Cardiac fibroblast (primary cell): ENCODE data around the gene STAG1.
A peak's percentile ranks its signal among the peaks of the same experiment; 100 is the strongest.

Source experiments
- DNase-seq, 2 donors: peaks; one replicate each; pipeline versions ENCODE4 v3.0.0 to v3.0.0-alpha.2; 2010; ENCODE audit warnings: low read depth in 2 of 2
- H3K4me3 ChIP-seq, 2 donors: replicated peaks in 1 of 2; 1 replicate in 1 of 2; 2 replicates in 1 of 2; pipeline ENCODE4 v1.5.1; 2011; ENCODE audit warnings: low read depth in 2 of 2, low read length in 2 of 2, mild to moderate bottlenecking in 2 of 2, moderate library complexity in 1 of 2
- CTCF ChIP-seq: IDR thresholded peaks from one replicate; pipeline ENCODE4 v1.5.1; 2011; ENCODE audit warnings: low read depth, mild to moderate bottlenecking, low read length, inconsistent platforms

Gene STAG1

GRCh38 chr3:136708333-136708985 lies 43.7 kb downstream of the STAG1 start:
- TF ChIP-seq CTCF, result no peak
- H3K4me3 ChIP-seq, result no peak overlapping the region
- DNase-seq, result peak; percentile 12 to 30

GRCh38 chr3:136703429-136703828 lies 48.7 kb downstream of the STAG1 start:
- no peak for DNase-seq
- H3K4me3 ChIP-seq, result no peak overlapping the region
- no peak for TF ChIP-seq CTCF

- H3K4me3 ChIP-seq, result no peak overlapping the region
- DNase-seq, result peak in 1 of 2 donors; percentile 26
- no peak for TF ChIP-seq CTCF
Observed at GRCh38 chr3:136699271-136699828, 52.8 kb downstream of the STAG1 start.

- no peak for TF ChIP-seq CTCF
- DNase-seq, result no peak
- no peak overlapping the region for H3K4me3 ChIP-seq
Observed at GRCh38 chr3:136698361-136698760, 53.8 kb downstream of the STAG1 start.

GRCh38 chr3:136696797-136697196 lies 55.4 kb downstream of the STAG1 start:
- no peak for DNase-seq
- H3K4me3 ChIP-seq, result no peak overlapping the region
- TF ChIP-seq CTCF, result no peak

GRCh38 chr3:136694321-136694720 lies 57.9 kb downstream of the STAG1 start:
- no peak for DNase-seq
- TF ChIP-seq CTCF, result no peak
- no peak overlapping the region for H3K4me3 ChIP-seq

- no peak for DNase-seq
- no peak for TF ChIP-seq CTCF
Observed at GRCh38 chr3:136690599-136690998, 61.6 kb downstream of the STAG1 start.

More at GRCh38 chr3:136690599-136690998, 61.6 kb downstream of the STAG1 start:
- no peak overlapping the region for H3K4me3 ChIP-seq
